OCI-LY3 (cell line): ENCODE results near the gene AMFR.

Experiments
- EZH2phosphoT487 ChIP-seq: fragments of 200-600 bp; shearing (Covaris generic); IDR thresholded peaks from 2 replicates; pipeline ENCODE4 v1.6.1; 2018; ENCODE audit warnings: antibody characterized with exemption, mixed run types, low read depth
- TF ChIP-seq, protein P1 (sequence below): fragments of 200-600, 300-600 bp; sonication (generic); IDR thresholded peaks from 2 replicates; pipeline ENCODE4 v1.5.1; 2014; ENCODE audit warnings: antibody characterized with exemption, low read length, low read depth

DNA sequence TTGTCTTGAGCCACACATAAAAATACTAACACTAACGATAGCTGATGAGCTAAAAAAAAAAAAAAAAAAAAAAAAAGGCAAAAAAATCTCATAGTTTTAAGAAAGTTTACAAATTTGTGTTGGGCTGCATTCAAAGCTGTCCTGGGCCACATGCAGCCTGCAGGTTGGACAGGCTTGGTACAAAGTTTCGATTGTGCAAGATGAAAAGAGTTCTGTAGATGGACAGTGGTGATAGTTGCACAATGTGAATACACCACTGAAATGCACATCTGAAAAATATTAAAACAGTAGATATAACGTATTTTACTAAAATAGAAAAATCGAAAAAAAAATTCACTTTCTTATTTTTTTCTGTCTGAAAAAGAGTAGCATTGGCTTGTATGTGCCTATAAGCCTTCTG, 42.9 kb downstream of the AMFR start:
- TF ChIP-seq, protein P1, sequence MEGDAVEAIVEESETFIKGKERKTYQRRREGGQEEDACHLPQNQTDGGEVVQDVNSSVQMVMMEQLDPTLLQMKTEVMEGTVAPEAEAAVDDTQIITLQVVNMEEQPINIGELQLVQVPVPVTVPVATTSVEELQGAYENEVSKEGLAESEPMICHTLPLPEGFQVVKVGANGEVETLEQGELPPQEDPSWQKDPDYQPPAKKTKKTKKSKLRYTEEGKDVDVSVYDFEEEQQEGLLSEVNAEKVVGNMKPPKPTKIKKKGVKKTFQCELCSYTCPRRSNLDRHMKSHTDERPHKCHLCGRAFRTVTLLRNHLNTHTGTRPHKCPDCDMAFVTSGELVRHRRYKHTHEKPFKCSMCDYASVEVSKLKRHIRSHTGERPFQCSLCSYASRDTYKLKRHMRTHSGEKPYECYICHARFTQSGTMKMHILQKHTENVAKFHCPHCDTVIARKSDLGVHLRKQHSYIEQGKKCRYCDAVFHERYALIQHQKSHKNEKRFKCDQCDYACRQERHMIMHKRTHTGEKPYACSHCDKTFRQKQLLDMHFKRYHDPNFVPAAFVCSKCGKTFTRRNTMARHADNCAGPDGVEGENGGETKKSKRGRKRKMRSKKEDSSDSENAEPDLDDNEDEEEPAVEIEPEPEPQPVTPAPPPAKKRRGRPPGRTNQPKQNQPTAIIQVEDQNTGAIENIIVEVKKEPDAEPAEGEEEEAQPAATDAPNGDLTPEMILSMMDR: no peak
- TF ChIP-seq EZH2phosphoT487: no peak
